K562 (cell line): ENCODE measurements around the gene ZNF541. TPM values are rescaled to one million over a fixed set of nuclear protein-coding genes. Genes with fewer than 3 reads are reported as not detected.
A peak's percentile ranks its signal among the peaks of the same experiment; 100 is the strongest.

Experiments
- CAMTA2 ChIP-seq: fragments of 250-450 bp; sonication (Bioruptor Pico); conservative IDR thresholded peaks from 2 replicates; pipeline ENCODE4 v1.5.1; 2022
- CBX1 ChIP-seq: sonication (generic); IDR thresholded peaks from 2 replicates; pipeline ENCODE4 v1.6.1; 2016; ENCODE audit warnings: antibody characterized with exemption, low read depth, mild to moderate bottlenecking
- CHD4 ChIP-seq: fragments of 200-600 bp; sonication (generic); IDR thresholded peaks from 3 replicates; pipeline ENCODE4 v1.6.1; 2012; ENCODE audit warnings: low read depth, mild to moderate bottlenecking, mixed read lengths, low read length, inconsistent platforms; ENCODE audit not compliant: insufficient read depth, insufficient replicate concordance, poor library complexity, severe bottlenecking
- CTBP1 ChIP-seq: fragments of 450-650 bp; IDR thresholded peaks from 2 replicates; pipeline ENCODE4 v1.6.1; 2016; ENCODE audit warnings: borderline replicate concordance
- E2F3 ChIP-seq: fragments of 250-450 bp; sonication (Bioruptor Pico); IDR thresholded peaks from 2 replicates; pipeline ENCODE4 v1.4.0; 2020; ENCODE audit warnings: mild to moderate bottlenecking
- ETS2 ChIP-seq: IDR thresholded peaks from 2 replicates; pipeline ENCODE4 v1.6.1; 2016; ENCODE audit warnings: borderline replicate concordance, missing genetic modification characterization, mild to moderate bottlenecking, moderate library complexity, missing compliant biosample characterization; ENCODE audit not compliant: poor library complexity, severe bottlenecking
- FOXA1 ChIP-seq: fragments of 450-650 bp; IDR thresholded peaks from 2 replicates; pipeline ENCODE4 v1.6.1; 2016; ENCODE audit warnings: mild to moderate bottlenecking, borderline replicate concordance
- FOXM1 ChIP-seq, 2 experiments: fragments of 450-650 bp in 1 of 2; sonication (generic) in 1 of 2; formaldehyde crosslinking in 1 of 2; IDR thresholded peaks; 2 replicates each; pipeline versions ENCODE4 v1.6.1 to v1.9.0; 2017 to 2022; ENCODE audit warnings: low read depth in 2 of 2, mild to moderate bottlenecking in 2 of 2, missing genetic modification reagents in 1 of 2, moderate library complexity in 1 of 2
- HMG20B ChIP-seq: fragments of 250-450 bp; sonication (Bioruptor Pico); IDR thresholded peaks from 2 replicates; pipeline ENCODE4 v1.5.0; 2021; ENCODE audit warnings: mild to moderate bottlenecking
- HMGN3 ChIP-seq: IDR thresholded peaks from 2 replicates; pipeline ENCODE4 v1.6.1; 2011; ENCODE audit warnings: borderline replicate concordance, low read depth, mild to moderate bottlenecking, mixed read lengths, low read length; ENCODE audit not compliant: insufficient read length; ENCODE audit errors: extremely low read depth
- HNRNPH1 ChIP-seq: fragments of 200-400 bp; formaldehyde crosslinking; optimal IDR thresholded peaks from 2 replicates; pipeline ENCODE3; 2017; ENCODE audit warnings: low read depth, mild to moderate bottlenecking, low read length, moderate library complexity
- ID3 ChIP-seq, 2 experiments: fragments of 250-450 bp in 1 of 2; fragments of 450-650 bp in 1 of 2; sonication (Bioruptor Pico) in 1 of 2; IDR thresholded peaks; 2 replicates each; pipeline versions ENCODE4 v1.6.1 to v1.8.0; 2016 to 2021; ENCODE audit warnings: mild to moderate bottlenecking in 2 of 2, moderate library complexity in 2 of 2, missing compliant biosample characterization in 1 of 2, missing genetic modification characterization in 1 of 2
- MAX ChIP-seq: sonication (generic); formaldehyde crosslinking; IDR thresholded peaks from 2 replicates; pipeline ENCODE4 v1.9.0; 2022; ENCODE audit warnings: mild to moderate bottlenecking, missing genetic modification reagents
- PML ChIP-seq: IDR thresholded peaks from 2 replicates; pipeline ENCODE4 v1.6.1; 2012; ENCODE audit warnings: low read length, inconsistent platforms
- SMAD3 ChIP-seq: fragments of 450-650 bp; formaldehyde crosslinking; conservative IDR thresholded peaks from 2 replicates; pipeline ENCODE4 v1.4.0; 2020; ENCODE audit warnings: mild to moderate bottlenecking
- SMARCA4 ChIP-seq: fragments of 450-650 bp; IDR thresholded peaks from 2 replicates; pipeline ENCODE4 v1.6.1; 2016
- TFAP4 ChIP-seq: sonication (generic); formaldehyde crosslinking; IDR thresholded peaks from 2 replicates; pipeline ENCODE4 v1.8.0; 2022; ENCODE audit warnings: missing genetic modification reagents, mild to moderate bottlenecking, moderate library complexity, borderline replicate concordance
- ZNF263 ChIP-seq: sonication (generic); formaldehyde crosslinking; IDR thresholded peaks from 2 replicates; pipeline ENCODE4 v1.8.0; 2022; ENCODE audit warnings: mild to moderate bottlenecking, missing genetic modification reagents, borderline replicate concordance
- ZNF77 ChIP-seq: fragments of 250-450 bp; sonication (Bioruptor Pico); IDR thresholded peaks from 2 replicates; pipeline ENCODE4 v1.5.0; 2020
- polyA plus RNA-seq, 8 experiments: library from polyadenylated mRNA; depleted of rRNA in 4 of 8; stranded (reverse) in 5 of 8; unstranded in 3 of 8; fragments of >200 nt; fragmentation: Nextera tagmentation in 2 of 8; fragmentation: Illumina TruSeq in 1 of 8; extraction: Ambion mirVana in 2 of 8; extraction: Trizol in 1 of 8; gene quantifications; 2 replicates each; pipeline versions ENCODE4 v1.2.1 to v1.2.3, GENCODE V29; 2011 to 2014; ENCODE audit warnings: inconsistent platforms in 1 of 8, missing spikeins in 1 of 8
- total RNA-seq, 7 experiments: library from RNA; depleted of rRNA in 6 of 7; stranded (reverse); fragments of >200 nt in 6 of 7; fragmentation: Illumina TruSeq in 2 of 7; extraction: Trizol in 2 of 7; gene quantifications; 2 replicates each; pipeline versions ENCODE4 v1.2.1 to v1.2.3, GENCODE V29; 2011 to 2021; ENCODE audit warnings: low replicate concordance in 1 of 7

ZNF541 gene
- total and polyA plus RNA-seq, 9 of the 15 experiments (the other 6 are each of a cell fraction or from before 2014, with no cell fraction given), result 0.04 to 0.11 (median 0.05) TPM; not detected in 1

- peak; percentile 24 for TF ChIP-seq HMGN3
- no peak for TF ChIP-seq SMARCA4
- no peak for TF ChIP-seq FOXA1
- no peak for TF ChIP-seq CHD4
- TF ChIP-seq PML, result no peak
- TF ChIP-seq E2F3, result no peak
- TF ChIP-seq CAMTA2 (CRISPR knock-in tag), result no peak
- TF ChIP-seq HMG20B (CRISPR knock-in tag), result no peak
- TF ChIP-seq CTBP1, result peak; percentile 68; the same call in 1 of the 2 replicates
- TF ChIP-seq TFAP4 (CRISPR knock-in tag), result peak; percentile 89
- no peak for TF ChIP-seq MAX (CRISPR knock-in tag)
- no peak for TF ChIP-seq FOXM1 (IDR thresholded peaks at IDR 0.05; ENCODE audit: low read depth)
- TF ChIP-seq FOXM1 (CRISPR knock-in tag; IDR thresholded peaks at IDR 0.05; ENCODE audit: low read depth), result no peak
- TF ChIP-seq CBX1, result no peak
- TF ChIP-seq ETS2, result no peak
- TF ChIP-seq SMAD3 (CRISPR knock-in tag), result no peak
- no peak for TF ChIP-seq ZNF77 (CRISPR knock-in tag)
- TF ChIP-seq ID3 (CRISPR knock-in tag; IDR thresholded peaks at IDR 0.05), result no peak
- TF ChIP-seq ID3 (tag; IDR thresholded peaks at IDR 0.05), result 0 out of 2 replicates have a peak, but pooled peaks have one; percentile 67
- peak; percentile 94 for TF ChIP-seq ZNF263
- TF ChIP-seq HNRNPH1, result no peak
These were observed 37.3 kb upstream of the ZNF541 start (continued) for GRCh38 chr19:47609906-47610894.
